Psoas muscle (tissue), 8 donors: Measurements from ENCODE around the gene ATG4A. TPM values are rescaled to one million over a fixed set of nuclear protein-coding genes. Genes with fewer than 3 reads are reported as not detected.

ENCODE experiments used
- ATAC-seq, 4 donors: fragments of 200-7000 bp; cut with Tn5 transposase; one replicate each; pipeline ENCODE4 v1.9.1; 2020; ENCODE audit warnings: moderate library complexity in 3 of 4, mild to moderate bottlenecking in 2 of 4
- DNase-seq, 2 donors: peaks; one replicate each; pipeline ENCODE4 v3.0.0-alpha.2; 2020
- H3K27ac ChIP-seq: fragments of 200-600 bp; one replicate; pipeline ENCODE4 v1.8.0; 2022
- H3K27me3 ChIP-seq, 3 donors: fragments of 200-600 bp in 1 of 3; one replicate each; pipeline versions ENCODE4 v1.6.1 to v1.8.0; 2013 to 2022; ENCODE audit warnings: low read length in 2 of 3, mild to moderate bottlenecking in 2 of 3, moderate library complexity in 1 of 3; ENCODE audit not compliant: insufficient read depth in 3 of 3
- H3K36me3 ChIP-seq, 2 donors: fragments of 200-600 bp in 1 of 2; one replicate each; pipeline versions ENCODE4 v1.6.1 to v1.8.0; 2013 to 2022; ENCODE audit warnings: low read depth in 1 of 2, mild to moderate bottlenecking in 1 of 2, moderate library complexity in 1 of 2; ENCODE audit not compliant: insufficient read depth in 1 of 2
- H3K4me1 ChIP-seq: fragments of 200-600 bp; one replicate; pipeline ENCODE4 v1.8.0; 2022
- H3K4me3 ChIP-seq: fragments of 200-600 bp; one replicate; pipeline ENCODE4 v1.8.0; 2022; ENCODE audit warnings: mild to moderate bottlenecking
- H3K9me3 ChIP-seq: fragments of 200-600 bp; one replicate; pipeline ENCODE4 v1.8.0; 2022
- CTCF ChIP-seq: fragments of 200-600 bp; IDR thresholded peaks from one replicate; pipeline ENCODE4 v1.8.0; 2022; ENCODE audit warnings: antibody characterized with exemption
- WGBS, 3 donors: extraction: QIAGEN DNeasy Blood & Tissue Kit; methylation state at CpG; one replicate each; pipeline versions ENCODE4 v1.1.6 to v1.1.7; 2013; 5-methylcytosine and 5-hydroxymethylcytosine counted together
- intact Hi-C, 2 donors: fragments of 100-400 bp; cut with DNase I; formaldehyde crosslinking; loops; one replicate each; pipeline versions ENCODE4 v1.11.0 to v1.14.2; 2022
- polyA plus RNA-seq, 3 donors: library from polyadenylated mRNA; stranded (reverse); fragments of 200-250 nt; gene quantifications; one replicate each; pipeline ENCODE4 v1.2.3, GENCODE V29; 2013
- total RNA-seq, 4 donors: library from RNA; stranded (reverse); fragmentation: NEBNext Ultra II Directional in 2 of 4; extraction: Animal tissue kit (Norgen Biotek cat#: 25700) in 2 of 4; gene quantifications; one replicate each; pipeline versions ENCODE4 v1.2.1 to v1.2.4, GENCODE V29; 2021 to 2023
- donor health status: healthy with polysubstance abuse.
- donor health status: DM: no; HTN: no; CAD: no; lungs with moderate emphysema.
- donor health status: Bipolar disorder and iron deficiency.
- donor health status: healthy.
- donor health status: DM: yes; HTN: yes; CAD: no.
- donor health status: DM: no; HTN: no; CAD: no.
- donor health status: DM: no; HTN: no; CAD: no.
- donor health status: DM: yes; HTN: yes; CAD: no.

ATG4A gene
- total and polyA plus RNA-seq, 7 donors, result 14.7 to 35.1 (median 22.3) TPM

- H3K4me1 ChIP-seq, result no peaks in the 10 kb centered on the region
- H3K27ac ChIP-seq, result no peak overlapping the region
- WGBS, 3 donors, result 69 to 100% (median 85%) methylated on average over 1 of the region's 1 CpG
- TF ChIP-seq CTCF, result no peak
- peaks cover 0 to 8% (median 0%) of the 10 kb centered on the region in 3 donors for H3K27me3 ChIP-seq
- no peak for ATAC-seq
- intact Hi-C loops, result no loop called here
- DNase-seq, result no peak
- H3K4me3 ChIP-seq, result no peak overlapping the region
- no peaks in the 10 kb centered on the region for H3K9me3 ChIP-seq
- H3K36me3 ChIP-seq, result peaks cover 0 to 46% of the 10 kb centered on the region in 2 donors
Measured at GRCh38 chrX:108088511-108088910, 3.1 kb upstream of the ATG4A start.

GRCh38 chrX:108090491-108091263 is 901 bp upstream of the ATG4A start:
- ATAC-seq, result peak in 1 of 4 donors; percentile 9
- Histone ChIP-seq H3K9me3 (no peaks in the 10 kb centered on the region), H3K36me3 (peaks cover 0 to 24% of the 10 kb centered on the region in 2 donors), H3K27ac (peak overlapping the region; percentile 86), H3K4me3 (peak overlapping the region; percentile 70), H3K4me1 (no peaks in the 10 kb centered on the region), H3K27me3 (no peaks in the 10 kb centered on the region)
- intact Hi-C loops, result no loop called here
- 2 to 36% (median 2%) methylated on average over 17 to 20 of the region's 20 CpGs for WGBS, 3 donors
- TF ChIP-seq CTCF, result no peak
- DNase-seq, result no peak

- Histone ChIP-seq H3K4me1 (no peaks in the 10 kb centered on the region), H3K4me3 (peak overlapping the region; percentile 70), H3K9me3 (no peaks in the 10 kb centered on the region), H3K27ac (peak overlapping the region; percentile 86), H3K36me3 (peaks cover 0 to 12% of the 10 kb centered on the region in 2 donors), H3K27me3 (no peaks in the 10 kb centered on the region)
- DNase-seq, result peak in 1 of 2 donors; percentile 62
- WGBS, 3 donors, result 1 to 27% (median 1%) methylated on average over 12 to 15 of the region's 15 CpGs
- intact Hi-C loops, result no loop called here
- no peak for TF ChIP-seq CTCF
- ATAC-seq, result peak; percentile 67 to 78 (median 70)
Measured at GRCh38 chrX:108091878-108092291, 307 bp downstream of the ATG4A start.

- H3K27me3 ChIP-seq, result no peaks in the 10 kb centered on the region
- TF ChIP-seq CTCF, result no peak
- H3K4me1 ChIP-seq, result no peaks in the 10 kb centered on the region
- no peak for DNase-seq
- ATAC-seq, result no peak
- 87 to 100% (median 95%) methylated on average over 2 of the region's 2 CpGs for WGBS, 3 donors
- H3K9me3 ChIP-seq, result no peaks in the 10 kb centered on the region
- intact Hi-C loops, result no loop called here
- no peaks in the 10 kb centered on the region for H3K36me3 ChIP-seq
- no peak overlapping the region for H3K27ac ChIP-seq
- H3K4me3 ChIP-seq, result no peak overlapping the region
Measured at GRCh38 chrX:108097380-108097779, 5.8 kb downstream of the ATG4A start.
